Neutrophil (primary cell): ENCODE results near the gene RAP2B.

Experiments used
- H3K27ac ChIP-seq: fragments of 200-600 bp; sonication (generic); 2 replicates; pipeline ENCODE4 v1.5.1; 2016; ENCODE audit warnings: mild to moderate bottlenecking, moderate library complexity
- H3K27me3 ChIP-seq: fragments of 200-600 bp; sonication (generic); 2 replicates; pipeline ENCODE4 v1.6.0; 2016; ENCODE audit warnings: mild to moderate bottlenecking
- H3K36me3 ChIP-seq: fragments of 200-600 bp; sonication (generic); 2 replicates; pipeline ENCODE4 v1.5.1; 2017
- H3K4me1 ChIP-seq, 2 experiments: fragments of 200-600 bp in 1 of 2; sonication (generic) in 1 of 2; 1 replicate in 1 of 2; 2 replicates in 1 of 2; pipeline versions ENCODE4 v1.5.1 to v1.6.1; 2013 to 2016; ENCODE audit warnings: low read depth in 1 of 2, low read length in 1 of 2, mild to moderate bottlenecking in 1 of 2, moderate library complexity in 1 of 2; ENCODE audit not compliant: control insufficient read depth in 1 of 2, insufficient read depth in 1 of 2
- H3K4me3 ChIP-seq, 2 experiments: fragments of 200-600 bp in 1 of 2; sonication (generic) in 1 of 2; 1 replicate in 1 of 2; 2 replicates in 1 of 2; pipeline ENCODE4 v1.5.1; 2013 to 2016; ENCODE audit warnings: low read depth in 1 of 2, low read length in 1 of 2, mild to moderate bottlenecking in 1 of 2, moderate library complexity in 1 of 2
- H3K9me3 ChIP-seq: fragments of 200-600 bp; sonication (generic); 2 replicates; pipeline ENCODE4 v1.5.1; 2016
- TF ChIP-seq, protein P1 (sequence below): fragments of 200-600 bp; sonication (generic); IDR thresholded peaks from 2 replicates; pipeline ENCODE4 v1.5.1; 2016; ENCODE audit warnings: antibody characterized with exemption

RAP2B gene

DNA sequence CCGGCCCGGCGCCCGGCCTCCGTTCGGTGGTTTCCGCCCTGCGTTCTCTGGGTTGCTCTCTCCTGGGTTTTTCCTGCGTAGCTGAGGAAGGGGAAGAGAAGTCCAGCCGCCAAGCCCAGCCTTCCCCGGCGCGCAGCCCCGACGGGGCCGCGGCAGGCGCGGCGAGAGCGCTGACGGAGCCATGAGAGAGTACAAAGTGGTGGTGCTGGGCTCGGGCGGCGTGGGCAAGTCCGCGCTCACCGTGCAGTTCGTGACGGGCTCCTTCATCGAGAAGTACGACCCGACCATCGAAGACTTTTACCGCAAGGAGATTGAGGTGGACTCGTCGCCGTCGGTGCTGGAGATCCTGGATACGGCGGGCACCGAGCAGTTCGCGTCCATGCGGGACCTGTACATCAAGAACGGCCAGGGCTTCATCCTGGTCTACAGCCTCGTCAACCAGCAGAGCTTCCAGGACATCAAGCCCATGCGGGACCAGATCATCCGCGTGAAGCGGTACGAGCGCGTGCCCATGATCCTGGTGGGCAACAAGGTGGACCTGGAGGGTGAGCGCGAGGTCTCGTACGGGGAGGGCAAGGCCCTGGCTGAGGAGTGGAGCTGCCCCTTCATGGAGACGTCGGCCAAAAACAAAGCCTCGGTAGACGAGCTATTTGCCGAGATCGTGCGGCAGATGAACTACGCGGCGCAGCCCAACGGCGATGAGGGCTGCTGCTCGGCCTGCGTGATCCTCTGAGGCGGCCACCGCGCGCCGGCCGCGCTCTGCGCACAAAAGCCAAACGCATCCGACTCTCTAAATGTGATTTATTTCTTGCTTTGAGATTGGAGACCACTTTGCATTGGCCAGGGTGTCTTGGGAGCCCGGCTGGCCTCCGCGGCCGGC, 727 bp downstream of the RAP2B start:
- peaks cover 45 to 55% of the 10 kb centered on the region in 2 experiments for H3K4me1 ChIP-seq
- H3K36me3 ChIP-seq = no peaks in the 10 kb centered on the region
- H3K27me3 ChIP-seq = no peaks in the 10 kb centered on the region
- TF ChIP-seq, protein P1, sequence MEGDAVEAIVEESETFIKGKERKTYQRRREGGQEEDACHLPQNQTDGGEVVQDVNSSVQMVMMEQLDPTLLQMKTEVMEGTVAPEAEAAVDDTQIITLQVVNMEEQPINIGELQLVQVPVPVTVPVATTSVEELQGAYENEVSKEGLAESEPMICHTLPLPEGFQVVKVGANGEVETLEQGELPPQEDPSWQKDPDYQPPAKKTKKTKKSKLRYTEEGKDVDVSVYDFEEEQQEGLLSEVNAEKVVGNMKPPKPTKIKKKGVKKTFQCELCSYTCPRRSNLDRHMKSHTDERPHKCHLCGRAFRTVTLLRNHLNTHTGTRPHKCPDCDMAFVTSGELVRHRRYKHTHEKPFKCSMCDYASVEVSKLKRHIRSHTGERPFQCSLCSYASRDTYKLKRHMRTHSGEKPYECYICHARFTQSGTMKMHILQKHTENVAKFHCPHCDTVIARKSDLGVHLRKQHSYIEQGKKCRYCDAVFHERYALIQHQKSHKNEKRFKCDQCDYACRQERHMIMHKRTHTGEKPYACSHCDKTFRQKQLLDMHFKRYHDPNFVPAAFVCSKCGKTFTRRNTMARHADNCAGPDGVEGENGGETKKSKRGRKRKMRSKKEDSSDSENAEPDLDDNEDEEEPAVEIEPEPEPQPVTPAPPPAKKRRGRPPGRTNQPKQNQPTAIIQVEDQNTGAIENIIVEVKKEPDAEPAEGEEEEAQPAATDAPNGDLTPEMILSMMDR = no peak
- H3K27ac ChIP-seq = peak overlapping the region; percentile 91
- H3K9me3 ChIP-seq = no peaks in the 10 kb centered on the region
- H3K4me3 ChIP-seq = peak overlapping the region; percentile 86 to 94

DNA sequence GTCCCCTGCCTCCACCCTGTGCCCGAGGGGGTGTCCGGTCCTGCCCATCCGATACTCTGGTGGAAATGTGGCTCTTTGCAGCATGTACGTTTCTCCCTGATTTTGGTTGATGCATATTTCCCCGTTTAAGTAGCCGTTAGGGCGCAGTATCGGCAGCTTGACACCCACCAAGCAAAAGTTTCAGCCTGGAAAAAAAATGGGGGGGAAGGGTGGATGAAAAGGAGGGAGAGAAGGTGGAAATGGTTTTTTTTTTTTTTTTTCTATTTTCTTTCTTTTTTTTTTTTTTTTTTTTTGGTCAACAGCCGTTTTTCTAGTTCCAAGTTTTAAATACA, 1.3 kb downstream of the RAP2B start:
- no peaks in the 10 kb centered on the region for H3K36me3 ChIP-seq
- H3K27ac ChIP-seq = peak overlapping the region; percentile 91
- H3K27me3 ChIP-seq = no peaks in the 10 kb centered on the region
- peak overlapping the region; percentile 86 to 94 for H3K4me3 ChIP-seq
- H3K4me1 ChIP-seq = peaks cover 45 to 55% of the 10 kb centered on the region in 2 experiments
- TF ChIP-seq, protein P1 = no peak
- no peaks in the 10 kb centered on the region for H3K9me3 ChIP-seq

DNA sequence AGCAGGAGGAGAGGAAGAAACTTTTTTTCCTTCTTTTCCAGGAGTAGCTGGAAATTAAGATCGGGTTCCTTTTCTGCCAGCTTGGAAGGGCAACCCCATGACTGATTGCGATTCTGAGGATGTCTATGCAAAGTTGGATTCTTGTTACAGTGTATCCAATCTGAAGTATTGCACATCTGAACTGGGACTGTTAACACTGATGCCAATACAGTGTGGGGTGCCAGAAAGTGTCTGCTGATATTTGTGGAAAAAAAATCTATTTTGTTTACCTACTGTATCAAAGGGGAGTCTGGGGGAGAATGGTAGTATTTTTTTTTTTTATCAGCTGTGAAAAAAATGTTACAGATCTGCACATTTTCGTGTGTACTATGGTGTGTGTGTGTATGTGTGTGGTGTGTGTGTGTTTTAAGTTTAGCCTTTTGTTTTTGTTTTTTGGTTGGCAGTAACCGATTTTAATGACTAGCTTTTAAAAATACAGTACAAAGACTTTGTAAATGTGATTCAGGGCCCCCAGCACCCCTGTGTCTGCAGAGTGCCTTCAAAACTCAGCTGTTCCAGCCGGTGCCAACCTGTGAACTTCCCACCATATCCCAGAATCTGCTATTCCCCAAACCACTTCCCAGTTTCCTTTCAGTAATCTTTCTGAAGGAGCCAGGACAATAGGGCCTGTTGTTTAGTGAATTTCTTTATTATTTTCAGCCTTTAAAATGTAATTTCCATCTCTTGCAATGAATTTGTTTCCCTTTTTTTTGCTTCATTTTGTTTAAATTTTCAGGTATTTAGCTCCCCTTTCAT, 1.9 kb downstream of the RAP2B start:
- Histone ChIP-seq H3K9me3 (no peaks in the 10 kb centered on the region), H3K27me3 (no peaks in the 10 kb centered on the region), H3K4me3 (peak overlapping the region; percentile 86 to 94), H3K36me3 (no peaks in the 10 kb centered on the region), H3K4me1 (peaks cover 45 to 55% of the 10 kb centered on the region in 2 experiments), H3K27ac (no peak overlapping the region)
- TF ChIP-seq, protein P1 = no peak

DNA sequence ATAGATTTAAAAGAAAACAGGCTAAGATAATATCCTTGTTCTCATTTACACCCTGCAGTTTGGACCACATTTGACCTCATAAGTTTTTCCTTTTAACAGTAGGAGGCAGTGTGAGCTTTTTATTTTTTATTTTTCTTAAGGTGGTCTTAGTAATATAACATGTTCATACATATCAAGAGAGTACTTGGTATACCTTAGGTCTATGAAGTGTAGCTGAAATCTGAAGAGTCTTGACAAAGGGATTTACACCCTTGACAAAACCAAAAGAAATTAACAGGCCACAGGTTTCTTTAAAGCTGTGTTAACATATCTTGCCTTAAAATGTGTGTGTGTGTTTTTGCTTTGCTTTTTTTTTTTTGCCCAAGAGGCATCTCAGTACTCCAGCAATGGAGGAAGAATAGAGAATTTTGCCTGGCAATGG, 3.2 kb downstream of the RAP2B start:
- Histone ChIP-seq H3K9me3 (no peaks in the 10 kb centered on the region), H3K27me3 (no peaks in the 10 kb centered on the region), H3K27ac (no peak overlapping the region), H3K36me3 (no peaks in the 10 kb centered on the region), H3K4me3 (no peak overlapping the region), H3K4me1 (peaks cover 41 to 52% of the 10 kb centered on the region in 2 experiments)
- TF ChIP-seq, protein P1 = no peak

DNA sequence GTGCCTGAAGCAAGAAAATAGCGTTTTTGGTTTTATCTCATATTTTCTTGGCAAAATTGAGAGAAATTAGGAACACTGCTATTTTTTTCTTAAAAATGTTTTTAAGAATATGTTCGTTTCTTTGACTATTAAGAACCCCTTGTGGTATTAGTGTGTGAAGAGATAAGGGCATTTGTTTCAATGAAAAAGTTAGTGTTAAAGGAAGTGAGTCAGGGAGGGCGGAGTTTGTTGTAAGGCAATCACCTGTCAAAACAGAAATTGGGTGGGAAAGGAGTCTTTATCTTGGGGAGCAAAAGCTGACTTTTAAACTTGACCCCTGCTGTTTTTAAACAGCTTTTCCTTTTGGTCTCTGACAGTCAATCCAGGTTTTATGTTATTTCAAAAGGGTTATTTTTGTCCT, 4.2 kb downstream of the RAP2B start:
- H3K36me3 ChIP-seq = no peaks in the 10 kb centered on the region
- no peak overlapping the region for H3K4me3 ChIP-seq
- H3K9me3 ChIP-seq = no peaks in the 10 kb centered on the region
- peaks cover 36 to 48% of the 10 kb centered on the region in 2 experiments for H3K4me1 ChIP-seq
- no peaks in the 10 kb centered on the region for H3K27me3 ChIP-seq
- TF ChIP-seq, protein P1 = no peak
- H3K27ac ChIP-seq = peak overlapping the region; percentile 8
